Osteocyte (in vitro differentiated cells): ENCODE data around the gene CD200R1. TPM values are rescaled to one million over a fixed set of nuclear protein-coding genes. Genes with fewer than 3 reads are reported as not detected.

Experiments used
- DNase-seq: peaks from one replicate; pipeline ENCODE4 v3.0.0; 2021; ENCODE audit warnings: mixed read lengths; ENCODE audit not compliant: unreplicated experiment; ENCODE audit errors: extremely low spot score
- H3K27ac Mint-ChIP-seq: one replicate; pipeline ENCODE4 v1.8.0; 2021; ENCODE audit warnings: mild to moderate bottlenecking, mixed read lengths; ENCODE audit not compliant: unreplicated experiment
- H3K27me3 Mint-ChIP-seq: one replicate; pipeline ENCODE4 v1.8.0; 2021; ENCODE audit warnings: mixed read lengths; ENCODE audit not compliant: unreplicated experiment
- H3K36me3 Mint-ChIP-seq: one replicate; pipeline ENCODE4 v1.8.0; 2021; ENCODE audit warnings: mixed read lengths; ENCODE audit not compliant: unreplicated experiment
- H3K4me1 Mint-ChIP-seq: one replicate; pipeline ENCODE4 v1.8.0; 2021; ENCODE audit warnings: mixed read lengths; ENCODE audit not compliant: unreplicated experiment
- H3K4me3 Mint-ChIP-seq: one replicate; pipeline ENCODE4 v1.8.0; 2021; ENCODE audit warnings: mild to moderate bottlenecking, moderate library complexity, mixed read lengths; ENCODE audit not compliant: unreplicated experiment
- H3K9me3 Mint-ChIP-seq: one replicate; pipeline ENCODE4 v1.8.0; 2021; ENCODE audit warnings: mixed read lengths; ENCODE audit not compliant: unreplicated experiment
- CTCF ChIP-seq: fragments of 200-600 bp; sonication (generic); IDR thresholded peaks from 2 replicates; pipeline ENCODE4 v1.5.0; 2021; ENCODE audit warnings: antibody characterized with exemption, mild to moderate bottlenecking, moderate library complexity
- total RNA-seq: library from RNA; stranded (reverse); gene quantifications from 2 replicates; pipeline ENCODE4 v1.2.1, GENCODE V29; 2021

Gene CD200R1
- total RNA-seq, 1 donor from 2014 or later: not detected

GRCh38 chr3:112982710-112983109 lies 7.8 kb upstream of the CD200R1 start:
- Mint-ChIP-seq H3K27ac (no peak overlapping the region), H3K4me1 (no peaks in the 10 kb centered on the region), H3K4me3 (no peak overlapping the region), H3K27me3 (peaks cover 22% of the 10 kb centered on the region), H3K36me3 (no peaks in the 10 kb centered on the region), H3K9me3 (no peaks in the 10 kb centered on the region)
- no peak for DNase-seq
- no peak for TF ChIP-seq CTCF

GRCh38 chr3:112980080-112980479 lies 5.2 kb upstream of the CD200R1 start:
- Mint-ChIP-seq H3K36me3 (no peaks in the 10 kb centered on the region), H3K4me1 (peaks cover 4% of the 10 kb centered on the region), H3K4me3 (no peak overlapping the region), H3K27ac (no peak overlapping the region), H3K27me3 (peaks cover 13% of the 10 kb centered on the region), H3K9me3 (no peaks in the 10 kb centered on the region)
- no peak for DNase-seq
- no peak for TF ChIP-seq CTCF

- H3K36me3 Mint-ChIP-seq: no peaks in the 10 kb centered on the region
- DNase-seq: no peak
- peak; percentile 73 for TF ChIP-seq CTCF
- no peak overlapping the region for H3K4me3 Mint-ChIP-seq
- peaks cover 13% of the 10 kb centered on the region for H3K27me3 Mint-ChIP-seq
- H3K9me3 Mint-ChIP-seq: no peaks in the 10 kb centered on the region
- peaks cover 4% of the 10 kb centered on the region for H3K4me1 Mint-ChIP-seq
- H3K27ac Mint-ChIP-seq: no peak overlapping the region
Observed at GRCh38 chr3:112979244-112979832, 4.4 kb upstream of the CD200R1 start.

GRCh38 chr3:112976953-112977352 lies 2.0 kb upstream of the CD200R1 start:
- peaks cover 4% of the 10 kb centered on the region for H3K4me1 Mint-ChIP-seq
- H3K4me3 Mint-ChIP-seq: no peak overlapping the region
- H3K27ac Mint-ChIP-seq: no peak overlapping the region
- DNase-seq: no peak
- no peaks in the 10 kb centered on the region for H3K36me3 Mint-ChIP-seq
- peaks cover 25% of the 10 kb centered on the region for H3K27me3 Mint-ChIP-seq
- no peak for TF ChIP-seq CTCF
- H3K9me3 Mint-ChIP-seq: no peaks in the 10 kb centered on the region

GRCh38 chr3:112976001-112976400 lies 1.1 kb upstream of the CD200R1 start:
- no peak for DNase-seq
- peaks cover 4% of the 10 kb centered on the region for H3K4me1 Mint-ChIP-seq
- no peaks in the 10 kb centered on the region for H3K36me3 Mint-ChIP-seq
- no peaks in the 10 kb centered on the region for H3K9me3 Mint-ChIP-seq
- H3K4me3 Mint-ChIP-seq: no peak overlapping the region
- TF ChIP-seq CTCF: no peak
- H3K27me3 Mint-ChIP-seq: peaks cover 30% of the 10 kb centered on the region
- H3K27ac Mint-ChIP-seq: no peak overlapping the region
